ENCODE results near the gene RAB3GAP2.

GRCh38 chr1:220135755-220136154 is 136.5 kb downstream of the RAB3GAP2 start:
- TF ChIP-seq EZH2phosphoT487 (IDR thresholded peaks at IDR 0.05; ENCODE audit: borderline replicate concordance, low read length), result no peak
- no peak for TF ChIP-seq CTCF (IDR thresholded peaks at IDR 0.05; ENCODE audit: low read depth, low read length, poor library complexity, severe bottlenecking)
